DOHH2 (cell line): ENCODE data around the gene ZNF211.

ENCODE experiments used
- H3F3A ChIP-seq: fragments of 200-600 bp; sonication (generic), shearing (Covaris generic); 2 replicates; pipeline ENCODE4 v1.6.0; 2016; ENCODE audit warnings: antibody characterized with exemption, mild to moderate bottlenecking; ENCODE audit not compliant: control insufficient read depth, insufficient read depth
- H3K27ac ChIP-seq: fragments of 200-600 bp; sonication (generic); 2 replicates; pipeline ENCODE4 v1.5.1; 2014; ENCODE audit warnings: low read depth, mild to moderate bottlenecking, low read length, moderate library complexity
- H3K27me3 ChIP-seq: fragments of 200-600 bp; sonication (generic); 2 replicates; pipeline ENCODE4 v1.6.1; 2014; ENCODE audit warnings: mild to moderate bottlenecking, low read length, mixed read lengths; ENCODE audit not compliant: control insufficient read depth
- H3K36me3 ChIP-seq: fragments of 200-600 bp; sonication (generic); 2 replicates; pipeline ENCODE4 v1.6.1; 2014; ENCODE audit warnings: mild to moderate bottlenecking, low read length, moderate library complexity, mixed read lengths; ENCODE audit not compliant: control insufficient read depth
- H3K4me1 ChIP-seq: fragments of 200-600 bp; sonication (generic); 2 replicates; pipeline ENCODE4 v1.6.1; 2014; ENCODE audit warnings: mild to moderate bottlenecking, low read length, mixed read lengths; ENCODE audit not compliant: control insufficient read depth
- H3K4me2 ChIP-seq: fragments of 200-600 bp; sonication (generic); 2 replicates; pipeline ENCODE4 v1.6.0; 2014; ENCODE audit warnings: mild to moderate bottlenecking, low read length, moderate library complexity
- H3K4me3 ChIP-seq: fragments of 200-600 bp; sonication (generic); 2 replicates; pipeline ENCODE4 v1.5.1; 2014; ENCODE audit warnings: mild to moderate bottlenecking, low read length, mixed read lengths
- H3K79me2 ChIP-seq: fragments of 200-600 bp; sonication (generic); 2 replicates; pipeline ENCODE4 v1.6.1; 2014; ENCODE audit warnings: mild to moderate bottlenecking, low read length, mixed read lengths; ENCODE audit not compliant: control insufficient read depth
- H3K9me2 ChIP-seq: fragments of 200-600 bp; sonication (generic); replicated peaks from 2 replicates; pipeline ENCODE4 v1.6.1; 2014; ENCODE audit warnings: mild to moderate bottlenecking, low read length, mixed read lengths; ENCODE audit not compliant: control insufficient read depth
- H3K9me3 ChIP-seq: fragments of 200-600 bp; sonication (generic); 2 replicates; pipeline ENCODE4 v1.6.1; 2014; ENCODE audit warnings: antibody characterized with exemption, low read length, mixed read lengths; ENCODE audit not compliant: control insufficient read depth, insufficient read depth
- H4K20me1 ChIP-seq: fragments of 200-600 bp; sonication (generic); 2 replicates; pipeline ENCODE4 v1.6.0; 2014; ENCODE audit warnings: low read depth, mild to moderate bottlenecking, antibody characterized with exemption, low read length, moderate library complexity; ENCODE audit not compliant: control insufficient read depth, insufficient read depth
- EZH2phosphoT487 ChIP-seq: fragments of 200-600 bp; sonication (generic); IDR thresholded peaks from 2 replicates; pipeline ENCODE4 v1.6.1; 2017; ENCODE audit warnings: borderline replicate concordance, mild to moderate bottlenecking, antibody characterized with exemption, low read length, moderate library complexity, mixed read lengths
- TF ChIP-seq, protein P1 (sequence below): fragments of 200-600 bp; sonication (generic); IDR thresholded peaks from one replicate; pipeline ENCODE4 v1.5.1; 2014; ENCODE audit warnings: antibody characterized with exemption, mild to moderate bottlenecking, low read depth, low read length; ENCODE audit not compliant: poor library complexity, severe bottlenecking

The ZNF211 gene

GRCh38 chr19:57648331-57649003, 15.5 kb downstream of the ZNF211 start:
- H3K4me1 ChIP-seq = no peaks in the 10 kb centered on the region
- no peaks in the 10 kb centered on the region for H3K36me3 ChIP-seq
- peaks cover 17% of the 10 kb centered on the region; the same call in 1 of the 2 replicates for H3K9me3 ChIP-seq
- no peaks in the 10 kb centered on the region for H3K9me2 ChIP-seq
- no peaks in the 10 kb centered on the region for H3K79me2 ChIP-seq
- H3F3A ChIP-seq = no peaks in the 10 kb centered on the region
- H3K4me3 ChIP-seq = no peak overlapping the region
- H3K27me3 ChIP-seq = no peaks in the 10 kb centered on the region
- H3K27ac ChIP-seq = no peak overlapping the region
- H4K20me1 ChIP-seq = no peaks in the 10 kb centered on the region
- TF ChIP-seq, protein P1, sequence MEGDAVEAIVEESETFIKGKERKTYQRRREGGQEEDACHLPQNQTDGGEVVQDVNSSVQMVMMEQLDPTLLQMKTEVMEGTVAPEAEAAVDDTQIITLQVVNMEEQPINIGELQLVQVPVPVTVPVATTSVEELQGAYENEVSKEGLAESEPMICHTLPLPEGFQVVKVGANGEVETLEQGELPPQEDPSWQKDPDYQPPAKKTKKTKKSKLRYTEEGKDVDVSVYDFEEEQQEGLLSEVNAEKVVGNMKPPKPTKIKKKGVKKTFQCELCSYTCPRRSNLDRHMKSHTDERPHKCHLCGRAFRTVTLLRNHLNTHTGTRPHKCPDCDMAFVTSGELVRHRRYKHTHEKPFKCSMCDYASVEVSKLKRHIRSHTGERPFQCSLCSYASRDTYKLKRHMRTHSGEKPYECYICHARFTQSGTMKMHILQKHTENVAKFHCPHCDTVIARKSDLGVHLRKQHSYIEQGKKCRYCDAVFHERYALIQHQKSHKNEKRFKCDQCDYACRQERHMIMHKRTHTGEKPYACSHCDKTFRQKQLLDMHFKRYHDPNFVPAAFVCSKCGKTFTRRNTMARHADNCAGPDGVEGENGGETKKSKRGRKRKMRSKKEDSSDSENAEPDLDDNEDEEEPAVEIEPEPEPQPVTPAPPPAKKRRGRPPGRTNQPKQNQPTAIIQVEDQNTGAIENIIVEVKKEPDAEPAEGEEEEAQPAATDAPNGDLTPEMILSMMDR = no peak
- TF ChIP-seq EZH2phosphoT487 = no peak
- H3K4me2 ChIP-seq = no peak overlapping the region

- H3K79me2 ChIP-seq = no peaks in the 10 kb centered on the region
- H4K20me1 ChIP-seq = no peaks in the 10 kb centered on the region
- no peaks in the 10 kb centered on the region for H3K4me1 ChIP-seq
- H3K9me3 ChIP-seq = peaks cover 22% of the 10 kb centered on the region; the same call in 1 of the 2 replicates
- no peaks in the 10 kb centered on the region for H3K9me2 ChIP-seq
- no peaks in the 10 kb centered on the region for H3K27me3 ChIP-seq
- no peak for TF ChIP-seq EZH2phosphoT487
- TF ChIP-seq, protein P1 = no peak
- no peak overlapping the region for H3K4me3 ChIP-seq
- no peak overlapping the region for H3K27ac ChIP-seq
- H3K36me3 ChIP-seq = no peaks in the 10 kb centered on the region
- H3K4me2 ChIP-seq = no peak overlapping the region
- no peaks in the 10 kb centered on the region for H3F3A ChIP-seq
These were observed 18.7 kb downstream of the ZNF211 start for GRCh38 chr19:57651654-57651996.

DNA sequence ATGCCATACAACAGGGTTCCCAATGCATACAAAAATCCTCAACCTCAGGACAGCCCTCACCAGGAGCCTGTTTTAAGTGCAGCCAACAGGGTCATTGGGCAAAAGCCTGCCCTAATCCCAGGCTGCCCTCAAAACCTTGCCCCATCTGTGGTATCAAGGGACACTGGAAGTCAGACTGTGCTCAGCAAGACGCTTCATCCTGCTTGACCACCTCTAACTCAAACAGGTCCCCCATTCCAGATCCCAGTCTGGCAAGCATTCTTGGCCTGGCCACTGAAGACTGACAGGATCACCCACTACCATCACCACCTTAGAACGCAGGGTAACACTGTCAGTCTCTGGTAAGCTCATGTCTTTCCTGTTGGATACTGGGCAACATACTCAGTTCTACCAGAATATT, 20.7 kb downstream of the ZNF211 start:
- Histone ChIP-seq H3F3A (no peaks in the 10 kb centered on the region), H3K4me2 (no peak overlapping the region), H3K9me3 (peaks cover 20% of the 10 kb centered on the region; the same call in 1 of the 2 replicates), H3K36me3 (no peaks in the 10 kb centered on the region), H3K9me2 (no peaks in the 10 kb centered on the region), H4K20me1 (no peaks in the 10 kb centered on the region), H3K4me1 (no peaks in the 10 kb centered on the region), H3K4me3 (no peak overlapping the region), H3K79me2 (no peaks in the 10 kb centered on the region), H3K27ac (no peak overlapping the region), H3K27me3 (no peaks in the 10 kb centered on the region)
- TF ChIP-seq, protein P1 = no peak
- no peak for TF ChIP-seq EZH2phosphoT487
